ENCODE measurements around the gene MYO1A.
A peak's percentile ranks its signal among the peaks of the same experiment; 100 is the strongest.
"Not testable (repeated sequence)": the region's sequence is repeated elsewhere in the genome, so short reads cannot be mapped to it uniquely, and the experiment has no call there.

Gene MYO1A

GRCh38 chr12:56993346-56993745, 56.6 kb downstream of the MYO1A start:
- no peak for DNase-seq (ENCODE audit: low read depth)

GRCh38 chr12:56991319-56992246, 58.3 kb downstream of the MYO1A start:
- DNase-seq (ENCODE audit: low read depth) = no peak

GRCh38 chr12:56990648-56991318, 59.1 kb downstream of the MYO1A start:
- DNase-seq (ENCODE audit: low read depth) = no peak

GRCh38 chr12:56989861-56990610, 59.9 kb downstream of the MYO1A start:
- no peak for DNase-seq (ENCODE audit: low read depth)

GRCh38 chr12:56988207-56988739, 61.7 kb downstream of the MYO1A start:
- no peak for DNase-seq (ENCODE audit: low read depth)

GRCh38 chr12:56987551-56988053, 62.3 kb downstream of the MYO1A start:
- peak; percentile 61 for DNase-seq (ENCODE audit: low read depth)

- DNase-seq (ENCODE audit: low read depth) = no peak
Observed at GRCh38 chr12:56987011-56987410, 62.9 kb downstream of the MYO1A start.

GRCh38 chr12:56985714-56986113, 64.2 kb downstream of the MYO1A start:
- peak; percentile 56 for DNase-seq (ENCODE audit: low read depth)

- no peak for DNase-seq (ENCODE audit: low read depth)
Observed at GRCh38 chr12:56983386-56983785, 66.5 kb downstream of the MYO1A start.

- DNase-seq (ENCODE audit: low read depth) = not testable (repeated sequence)
Observed at GRCh38 chr12:56982578-56983236, 67.2 kb downstream of the MYO1A start.

GRCh38 chr12:56980941-56981530, 68.9 kb downstream of the MYO1A start:
- no peak for DNase-seq (ENCODE audit: low read depth)

- no peak for DNase-seq (ENCODE audit: low read depth)
Observed at GRCh38 chr12:56980268-56980667, 69.7 kb downstream of the MYO1A start.

GRCh38 chr12:56979628-56980027, 70.3 kb downstream of the MYO1A start:
- DNase-seq (ENCODE audit: low read depth) = no peak

Data from iris pigment epithelial cell (primary cell).